A673 (cell line): ENCODE measurements around the gene DENND6B. TPM values are rescaled to one million over a fixed set of nuclear protein-coding genes. Genes with fewer than 3 reads are reported as not detected.
"Not testable (repeated sequence)": the region's sequence is repeated elsewhere in the genome, so short reads cannot be mapped to it uniquely, and the experiment has no call there.

Experiments used
- BruUV-seq: library from RNA; stranded (reverse); fragments of 400-500 nt; replicated peaks from 2 replicates; lab custom pipeline; 2021; lab: Mats Ljungman, UMichigan
- CTCF ChIA-PET: fragments of 300-600 bp; sonication (Branson Sonifier 250); formaldehyde crosslinking; loops from one replicate; lab custom pipeline; 2022; ENCODE audit warnings: antibody characterized with exemption; lab: Charles Lee
- POLR2A ChIA-PET: fragments of 300-600 bp; sonication (Branson Sonifier 250); formaldehyde crosslinking; loops from one replicate; lab custom pipeline; 2022; ENCODE audit warnings: antibody characterized with exemption; ENCODE audit not compliant: low non-redundant PET; lab: Charles Lee
- DNase-seq: peaks from one replicate; pipeline ENCODE4 v3.0.0-alpha.2; 2015; ENCODE audit warnings: low spot score
- H3K27ac ChIP-seq: fragments of 200-600 bp; sonication (generic); 2 replicates; pipeline ENCODE4 v1.5.1; 2016; ENCODE audit warnings: mixed run types, low read depth, mild to moderate bottlenecking, mixed read lengths, antibody characterized with exemption, low read length; ENCODE audit not compliant: poor library complexity, severe bottlenecking
- H3K27me3 ChIP-seq: fragments of 200-600 bp; sonication (generic); replicated peaks from 2 replicates; pipeline ENCODE4 v1.6.1; 2017; ENCODE audit warnings: mixed run types, low read depth, mild to moderate bottlenecking, mixed read lengths, antibody characterized with exemption, low read length; ENCODE audit not compliant: insufficient read depth, poor library complexity
- H3K36me3 ChIP-seq: fragments of 200-600 bp; sonication (generic); 2 replicates; pipeline ENCODE4 v1.6.1; 2016; ENCODE audit warnings: mixed run types, mild to moderate bottlenecking, mixed read lengths, antibody characterized with exemption, low read length; ENCODE audit not compliant: insufficient read depth, poor library complexity, severe bottlenecking
- H3K4me1 ChIP-seq: fragments of 200-600 bp; sonication (generic); 2 replicates; pipeline ENCODE4 v1.6.1; 2017; ENCODE audit warnings: mixed run types, mild to moderate bottlenecking, mixed read lengths, antibody characterized with exemption, low read length; ENCODE audit not compliant: insufficient read depth, poor library complexity, severe bottlenecking
- H3K4me3 ChIP-seq: fragments of 200-600 bp; sonication (generic); 2 replicates; pipeline ENCODE4 v1.5.1; 2016; ENCODE audit warnings: low read depth, mixed run types, mild to moderate bottlenecking, mixed read lengths, low read length; ENCODE audit not compliant: poor library complexity, severe bottlenecking
- H3K9me3 ChIP-seq: fragments of 200-600 bp; sonication (generic); 2 replicates; pipeline ENCODE4 v1.6.1; 2016; ENCODE audit warnings: mixed run types, low read depth, mild to moderate bottlenecking, mixed read lengths, antibody characterized with exemption, low read length; ENCODE audit not compliant: poor library complexity, severe bottlenecking
- CTCF ChIP-seq: fragments of 300-800, 200-600 bp; sonication (generic); conservative IDR thresholded peaks from 2 replicates; pipeline ENCODE4 v1.5.1; 2017; ENCODE audit warnings: low read depth, mild to moderate bottlenecking, antibody characterized with exemption, low read length, moderate library complexity, mixed read lengths
- EZH2 ChIP-seq: fragments of 200-600 bp; sonication (generic); IDR thresholded peaks from 2 replicates; pipeline ENCODE4 v1.6.1; 2017; ENCODE audit warnings: borderline replicate concordance, low read depth, mild to moderate bottlenecking, mixed read lengths, antibody characterized with exemption, low read length; ENCODE audit not compliant: poor library complexity, severe bottlenecking
- intact Hi-C: fragments of 100-400 bp; cut with micrococcal nuclease; formaldehyde crosslinking; loops from one replicate; pipeline ENCODE4 v1.10.0; 2022; ENCODE audit not compliant: unreplicated experiment
- total RNA-seq: library from RNA; stranded (reverse); gene quantifications from 2 replicates; pipeline ENCODE4 v1.2.3, GENCODE V29; 2021

DENND6B gene
- total RNA-seq, 1 experiment from 2014 or later, result 5.3 TPM

- no peak overlapping the region for H3K4me3 ChIP-seq
- no peak for DNase-seq
- CTCF ChIA-PET, result no interaction called here
- intact Hi-C loops, result no loop called here
- peaks cover 10% of the 10 kb centered on the region for H3K4me1 ChIP-seq
- TF ChIP-seq CTCF (no peak), EZH2 (no peak)
- no peaks in the 10 kb centered on the region for H3K27me3 ChIP-seq
- H3K9me3 ChIP-seq, result no peaks in the 10 kb centered on the region
- H3K36me3 ChIP-seq, result no peaks in the 10 kb centered on the region
- POLR2A ChIA-PET, result no interaction called here
- no TSS peak for BruUV-seq
- no peak overlapping the region for H3K27ac ChIP-seq
These were observed 2.9 kb downstream of the DENND6B start for GRCh38 chr22:50323900-50324299.

GRCh38 chr22:50322382-50323104, 4.3 kb downstream of the DENND6B start:
- H3K27ac ChIP-seq, H3K36me3 ChIP-seq, H3K9me3 ChIP-seq, H3K27me3 ChIP-seq, DNase-seq, H3K4me3 ChIP-seq, H3K4me1 ChIP-seq, intact Hi-C loops, BruUV-seq: not testable (repeated sequence)
- CTCF ChIA-PET, result interaction anchor here (0.6 kb wide), 1 partner anchor 70 kb away, joined by 4 read pairs; no protein-coding TSS in a partner anchor
- POLR2A ChIA-PET, result interaction anchor here (0.6 kb wide), 2 partner anchors 10 to 93 kb away, joined by 4 to 8 read pairs; no protein-coding TSS in a partner anchor

- Histone ChIP-seq H3K4me3 (no peak overlapping the region), H3K9me3 (no peaks in the 10 kb centered on the region), H3K27ac (no peak overlapping the region), H3K27me3 (no peaks in the 10 kb centered on the region), H3K36me3 (no peaks in the 10 kb centered on the region), H3K4me1 (no peaks in the 10 kb centered on the region)
- DNase-seq, result no peak
- TF ChIP-seq EZH2, result no peak
- no peak for TF ChIP-seq CTCF
- CTCF ChIA-PET, result no interaction called here
- intact Hi-C loops, result no loop called here
- POLR2A ChIA-PET, result interaction anchor here (0.6 kb wide), 2 partner anchors 24 to 68 kb away, joined by 3 read pairs; no protein-coding TSS in a partner anchor
- no TSS peak for BruUV-seq
These were observed 6.0 kb downstream of the DENND6B start for GRCh38 chr22:50320671-50321325.
